Measurements from ENCODE around the gene PDF.

PDF gene

GRCh38 chr16:69338557-69339288, 8.3 kb upstream of the PDF start:
- DNase-seq, result peak; percentile 21

- no peak for DNase-seq
These were observed 4.3 kb upstream of the PDF start for GRCh38 chr16:69334696-69335095.

DNA sequence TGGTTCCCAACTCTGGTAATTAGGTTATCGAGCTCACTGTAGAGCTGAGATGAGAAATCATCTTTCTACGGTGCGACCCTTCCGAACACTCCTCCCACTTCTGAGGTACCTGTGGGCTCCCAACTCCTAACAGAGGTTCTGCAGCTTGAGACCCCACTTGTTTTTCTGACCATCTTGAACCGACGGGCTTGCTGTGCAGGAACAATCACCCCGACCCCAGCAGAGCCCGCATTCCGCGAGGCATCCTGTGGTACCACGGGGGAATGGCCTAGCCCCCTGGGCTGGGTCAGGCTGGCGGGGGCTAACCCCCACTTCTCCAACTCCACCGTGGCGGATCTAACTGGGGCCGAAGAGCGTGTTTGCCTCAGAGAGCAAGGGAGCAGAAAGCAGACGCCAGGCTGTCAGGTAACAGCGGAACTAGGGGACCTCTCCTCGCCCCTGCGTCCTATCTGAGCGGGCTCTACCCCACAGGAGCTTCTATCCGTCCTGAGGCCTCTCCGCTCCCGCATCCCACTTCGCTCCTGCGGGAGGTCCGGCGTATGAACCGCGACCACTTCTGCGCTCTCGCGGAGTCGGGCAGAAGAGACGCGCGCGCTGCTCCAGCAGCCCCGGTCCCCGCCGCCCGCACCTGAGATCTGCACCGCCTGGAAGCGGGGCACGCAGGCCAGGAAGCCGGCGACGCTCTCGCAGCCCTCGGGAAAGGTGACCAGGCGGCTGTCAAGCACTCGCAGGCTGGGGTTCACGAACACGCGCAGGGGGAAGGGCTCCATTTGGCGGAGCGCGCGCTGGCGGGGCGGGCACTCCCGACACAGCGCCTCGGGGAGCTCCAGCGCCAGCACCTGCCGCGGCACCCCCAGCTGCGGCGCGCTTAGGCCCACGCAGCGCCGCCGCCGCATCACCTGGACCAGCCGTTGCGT, 761 bp downstream of the PDF start:
- DNase-seq, result peak; percentile 54

GRCh38 chr16:69328854-69329316, 1.5 kb downstream of the PDF start:
- peak; percentile 23 for DNase-seq

DNA sequence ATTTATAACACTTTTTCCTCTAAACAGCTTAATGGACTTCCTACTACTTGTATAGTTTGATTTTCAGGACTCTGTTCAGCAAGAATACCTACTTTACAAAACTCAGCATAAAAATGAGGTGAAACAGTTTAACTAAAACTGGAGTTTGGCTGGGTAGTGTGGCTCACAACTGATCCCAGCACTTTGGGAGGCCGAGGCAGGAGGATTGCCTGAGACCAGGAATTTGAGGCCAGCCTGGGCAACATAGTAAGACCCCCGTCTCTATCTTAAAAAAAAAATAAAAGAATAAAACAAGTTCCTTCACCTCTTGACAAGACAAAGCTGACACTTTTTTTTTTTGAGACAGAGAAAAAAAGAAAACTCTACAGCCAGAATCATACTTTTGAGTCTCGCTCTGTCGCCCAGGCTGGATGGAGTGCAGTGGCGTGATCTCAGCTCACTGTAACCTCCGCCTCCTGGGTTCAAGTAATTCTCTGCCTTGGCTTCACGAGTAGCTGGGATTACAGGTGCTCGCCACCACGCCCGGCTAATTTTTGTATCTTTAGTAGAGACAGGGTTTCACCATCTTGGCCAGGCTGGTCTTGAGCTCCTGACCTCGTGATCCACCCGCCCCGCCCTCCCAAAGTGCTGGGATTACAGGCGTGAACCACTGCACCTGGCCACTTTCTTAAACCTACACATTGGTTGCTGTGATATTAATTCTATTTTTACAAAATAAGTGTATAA, 2.6 kb downstream of the PDF start:
- DNase-seq, result no peak

DNA sequence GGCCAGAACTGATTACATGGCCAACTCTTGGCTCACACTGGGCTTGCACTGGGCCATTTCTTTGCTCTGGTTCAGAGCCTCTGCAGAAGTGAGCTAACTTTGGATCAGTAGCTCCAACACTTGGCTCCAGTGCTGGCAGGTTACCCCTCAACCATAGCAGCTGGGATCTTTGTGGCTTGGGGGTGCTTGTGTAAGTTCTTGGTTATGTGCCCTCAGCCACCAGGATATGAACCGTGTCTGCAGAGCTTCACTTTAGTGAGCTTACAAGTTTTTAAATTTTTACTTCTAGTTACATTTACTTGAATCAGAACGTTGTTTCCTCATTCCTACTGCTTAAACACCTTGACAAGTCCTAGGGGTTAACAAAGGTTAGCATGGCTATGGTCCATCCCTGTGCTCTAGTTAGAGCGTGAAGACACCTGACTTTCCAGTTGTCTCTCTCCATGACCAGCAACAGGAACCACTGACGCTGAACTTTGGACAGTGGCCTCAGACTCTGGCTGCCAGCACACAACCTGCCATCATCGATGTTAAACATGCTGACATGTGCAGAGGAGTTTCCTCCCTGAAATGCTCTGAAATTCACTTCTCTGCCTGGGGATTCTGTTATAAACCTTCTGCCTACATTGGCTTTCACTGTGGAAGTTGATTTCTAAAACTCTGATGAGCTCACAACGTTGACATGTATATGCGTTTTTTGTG, 4.1 kb downstream of the PDF start:
- DNase-seq, result no peak

DNA sequence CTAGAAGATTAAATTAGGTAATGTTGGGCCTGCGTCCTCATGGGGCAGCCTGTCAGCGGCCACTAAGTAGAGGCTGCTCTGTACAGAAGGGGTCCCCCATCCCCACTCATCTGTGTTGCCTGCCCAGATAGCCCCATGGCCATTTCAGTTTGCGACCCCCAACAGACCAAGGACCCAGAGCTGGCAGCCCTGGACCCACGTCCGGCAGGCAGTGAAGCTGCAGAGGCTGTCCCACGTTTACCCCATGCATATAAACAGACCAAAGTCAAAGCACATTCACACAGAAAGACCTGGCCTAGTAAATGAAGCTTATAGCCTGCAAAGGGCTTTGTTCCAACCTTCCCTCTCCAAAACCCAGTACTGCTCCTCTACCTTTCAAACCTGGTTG, 4.6 kb downstream of the PDF start:
- DNase-seq, result no peak

DNA sequence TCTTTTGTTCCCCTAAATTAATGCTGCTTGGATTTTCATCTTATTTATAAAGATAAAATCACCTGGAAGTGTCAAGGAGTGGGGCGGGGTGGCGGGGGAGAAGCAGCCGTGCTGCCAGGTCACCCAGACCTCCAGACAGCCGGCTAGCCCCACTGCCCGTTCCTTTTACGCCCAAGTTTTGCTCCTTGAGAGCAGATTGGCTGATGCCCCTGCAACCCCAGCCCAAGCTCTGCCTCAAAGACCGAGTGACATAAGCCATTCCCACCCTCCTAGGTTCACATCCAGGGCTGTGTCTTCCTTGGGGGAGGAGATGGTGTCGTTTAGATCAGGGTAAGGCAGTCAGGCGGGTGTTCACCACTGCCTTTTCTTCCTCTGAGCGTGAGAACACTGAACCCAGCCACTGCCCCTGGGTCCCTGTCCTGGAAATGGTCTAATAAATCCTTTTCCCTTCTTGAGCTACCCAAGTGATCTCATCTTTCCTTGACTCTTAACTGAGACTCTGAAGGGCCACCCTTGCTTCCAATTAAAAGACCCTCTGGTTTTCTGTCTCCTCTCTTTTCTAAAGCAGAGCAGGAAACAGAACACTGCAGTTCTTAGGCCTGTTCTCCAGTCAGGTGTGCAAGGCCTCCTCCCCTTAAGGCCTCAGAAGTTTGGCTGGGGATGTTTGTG, 5.7 kb downstream of the PDF start:
- no peak for DNase-seq

GRCh38 chr16:69324013-69324531, 6.3 kb downstream of the PDF start:
- DNase-seq, result no peak

DNA sequence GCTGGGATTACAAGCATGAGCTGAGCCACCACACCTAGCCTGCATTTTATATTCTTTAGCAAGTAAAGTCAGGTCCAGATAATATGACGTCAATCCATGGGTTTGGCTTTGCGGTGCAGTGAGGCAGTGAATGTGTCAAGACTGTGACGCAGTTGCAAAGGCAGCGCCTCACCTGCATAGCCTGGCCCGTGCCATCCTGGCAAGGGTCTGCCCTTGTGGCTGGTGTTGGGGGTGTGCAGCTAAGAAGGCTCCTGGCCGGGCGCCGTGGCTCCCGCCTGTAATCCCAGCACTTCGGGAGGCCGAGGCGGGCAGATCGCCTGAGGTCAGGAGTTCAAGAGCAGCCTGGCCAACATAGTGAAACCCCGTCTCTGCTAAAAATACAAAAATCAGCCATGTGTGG, 7.0 kb downstream of the PDF start:
- no peak for DNase-seq

DNA sequence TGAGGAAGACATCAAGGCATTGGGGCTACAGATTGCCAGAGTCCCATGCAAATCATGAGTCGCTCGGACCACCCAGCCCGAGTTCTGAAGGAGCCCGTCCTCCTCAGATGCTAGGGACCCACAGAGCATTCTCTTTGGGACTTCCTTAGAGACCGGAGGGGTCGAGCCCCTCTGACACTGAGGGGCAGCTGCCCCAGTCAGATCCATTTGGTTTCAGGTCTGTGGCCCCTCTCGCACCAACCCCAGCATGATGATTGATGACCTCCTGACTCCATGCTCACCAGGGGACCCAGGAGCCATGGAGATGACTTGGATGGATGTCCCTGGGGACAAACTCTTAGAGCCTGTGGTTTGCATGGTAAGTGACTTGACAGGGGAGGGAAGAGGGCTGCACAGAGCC, 8.0 kb downstream of the PDF start:
- no peak for DNase-seq

DNA sequence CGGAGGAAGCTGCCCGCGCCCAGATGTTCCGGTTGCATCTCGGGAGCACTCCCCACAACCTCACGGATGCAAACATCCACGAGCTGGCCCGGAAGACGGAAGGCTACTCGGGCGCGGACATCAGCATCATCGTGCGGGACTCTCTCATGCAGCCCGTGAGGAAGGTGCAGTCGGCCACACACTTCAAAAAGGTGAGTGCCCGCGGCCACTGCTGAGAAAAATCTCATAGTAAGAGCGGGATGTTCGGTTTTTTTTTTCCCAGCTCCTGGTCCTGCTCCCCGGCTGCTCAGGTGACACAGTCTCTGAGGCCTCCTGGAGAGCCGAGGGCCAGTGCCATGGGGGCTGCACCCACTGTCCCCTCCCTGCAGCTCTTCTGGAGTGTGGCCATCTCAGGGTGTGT, 9.3 kb downstream of the PDF start:
- no peak for DNase-seq

GRCh38 chr16:69320740-69321073, 9.7 kb downstream of the PDF start:
- no peak for DNase-seq

GRCh38 chr16:69319826-69320739, 10.3 kb downstream of the PDF start:
- no peak for DNase-seq

DNA sequence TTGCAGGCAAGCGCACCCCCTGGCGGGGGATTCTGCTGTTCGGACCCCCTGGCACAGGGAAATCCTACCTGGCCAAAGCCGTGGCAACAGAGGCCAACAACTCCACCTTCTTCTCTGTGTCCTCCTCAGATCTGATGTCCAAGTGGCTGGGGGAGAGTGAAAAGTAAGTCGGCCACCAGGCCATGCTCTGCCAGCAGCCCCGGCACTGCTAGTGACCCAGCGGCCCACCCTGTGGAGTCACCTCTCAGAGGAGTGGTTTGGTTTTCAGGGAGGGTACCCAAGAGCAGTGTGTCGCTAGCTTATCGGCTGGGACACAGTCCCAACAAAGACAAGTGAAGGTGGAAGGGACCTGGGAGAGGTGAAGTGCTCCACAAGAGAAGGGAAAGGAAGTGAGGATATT, 11.0 kb downstream of the PDF start:
- no peak for DNase-seq

GRCh38 chr16:69318911-69319289, 11.5 kb downstream of the PDF start:
- no peak for DNase-seq

DNA sequence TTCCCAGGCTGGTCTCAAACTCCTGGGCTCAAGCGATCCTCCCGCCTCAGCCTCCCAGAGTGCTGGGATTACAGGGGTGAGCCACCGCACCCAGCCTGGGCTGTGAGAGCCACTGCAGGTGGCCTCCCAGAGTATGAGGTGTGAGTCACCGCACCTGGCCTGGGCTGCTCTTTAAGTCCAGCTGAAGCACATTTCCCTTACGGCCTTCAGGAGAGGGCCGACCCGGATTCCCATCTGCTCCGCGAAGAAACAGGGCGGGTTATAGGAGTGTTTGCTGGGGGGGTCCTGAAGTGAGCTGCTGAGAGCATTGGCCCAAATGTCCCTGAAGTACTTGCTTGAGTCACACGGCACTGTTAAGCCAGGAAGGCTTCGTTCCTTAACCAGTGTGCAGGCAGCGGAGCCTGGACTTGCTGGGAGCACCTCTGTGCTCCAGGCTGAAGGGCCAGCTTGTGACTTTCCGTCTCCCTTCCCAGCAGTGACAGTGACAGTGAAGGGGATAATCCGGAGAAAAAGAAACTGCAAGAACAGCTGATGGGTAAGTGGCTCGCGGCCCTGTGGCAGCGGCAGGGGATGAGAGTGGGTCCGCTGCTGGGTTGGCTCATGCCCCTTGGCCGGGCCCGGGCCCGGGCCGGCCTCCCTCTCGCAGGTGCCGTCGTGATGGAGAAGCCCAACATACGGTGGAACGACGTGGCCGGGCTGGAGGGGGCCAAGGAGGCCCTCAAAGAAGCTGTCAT, 12.0 kb downstream of the PDF start:
- no peak for DNase-seq

- DNase-seq, result no peak
These were observed 13.8 kb downstream of the PDF start for GRCh38 chr16:69316595-69317034.

- DNase-seq, result peak; percentile 19
These were observed 14.7 kb downstream of the PDF start for GRCh38 chr16:69315486-69316311.
